ENCODE measurements around the gene UQCR11. TPM values are rescaled to one million over a fixed set of nuclear protein-coding genes. Genes with fewer than 3 reads are reported as not detected.

Gene UQCR11
- total RNA-seq, 3 donors from 2014 or later (not counting 1 experiment from before 2014, with no cell fraction given) = 91.2 to 142 (median 99.1) TPM

DNA sequence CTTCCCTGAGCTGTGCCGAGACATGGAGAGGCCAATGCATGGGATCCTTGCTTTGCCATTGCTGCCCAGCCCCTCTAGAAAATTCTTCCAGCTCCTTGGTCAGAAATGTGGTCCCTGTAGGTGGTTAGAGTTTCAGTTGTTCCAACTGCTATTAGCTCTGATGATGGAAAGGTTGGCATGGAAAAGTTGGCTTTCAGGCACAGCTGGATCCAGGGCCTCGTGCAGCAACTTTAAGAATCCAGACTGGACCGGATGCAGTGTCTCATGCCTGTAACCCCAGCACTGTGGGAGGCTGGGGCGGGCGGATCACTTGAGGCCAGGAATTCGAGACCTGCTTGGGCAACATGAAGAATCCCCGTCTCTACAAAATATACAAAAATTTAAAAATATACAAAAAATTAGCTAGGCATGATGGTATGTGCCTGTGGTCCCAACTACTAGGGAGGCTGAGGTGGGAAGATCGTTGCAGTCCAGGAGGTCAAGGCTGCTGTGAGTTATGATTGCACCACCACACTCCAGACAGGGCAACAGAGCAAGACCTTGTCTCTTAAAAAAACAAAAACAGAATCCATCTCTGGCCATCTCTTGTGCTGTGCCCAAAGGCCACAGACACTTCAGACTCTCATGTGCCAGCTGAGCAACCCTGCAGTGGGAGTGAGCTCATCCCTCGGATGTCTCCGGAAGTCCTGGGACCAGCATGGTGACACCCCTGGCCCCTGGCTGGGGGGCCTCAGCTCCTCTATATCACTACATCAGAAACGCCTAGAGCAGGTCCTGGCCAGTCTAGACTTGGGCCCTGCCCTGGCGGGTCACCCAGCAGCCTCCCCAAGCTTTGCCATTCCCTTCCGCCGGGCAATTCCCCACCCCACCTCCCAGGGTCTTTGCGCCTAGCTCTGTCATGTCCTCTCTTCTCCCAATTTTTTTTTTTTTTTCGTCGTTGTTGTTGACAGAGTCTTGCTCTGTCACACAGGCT is 53.9 kb downstream of the UQCR11 start:
- H3K27me3 Mint-ChIP-seq (ENCODE audit: low read depth in 2 of 2) = peaks cover 0 to 6% of the 10 kb centered on the region in 2 donors
- Histone ChIP-seq H3K27me3 (ENCODE audit: control insufficient read depth, insufficient read depth, low read length) (no peaks in the 10 kb centered on the region), H3K4me3 (ENCODE audit: low read length) (no peak overlapping the region), H3K4me1 (ENCODE audit: control insufficient read depth, insufficient read depth, low read length) (peaks cover under 1% of the 10 kb centered on the region), H3K36me3 (ENCODE audit: control insufficient read depth, insufficient read depth, low read length) (no peaks in the 10 kb centered on the region), H3K9me3 (ENCODE audit: control insufficient read depth, insufficient read depth, low read length) (no peaks in the 10 kb centered on the region), H3K27ac (ENCODE audit: low read length) (no peak overlapping the region)
- H3K9me3 Mint-ChIP-seq = no peaks in the 10 kb centered on the region
- H3K4me1 Mint-ChIP-seq = peaks cover 0 to 1% of the 10 kb centered on the region in 2 donors
- no peak overlapping the region for H3K27ac Mint-ChIP-seq
- WGBS (ENCODE audit: insufficient coverage) = 85% methylated on average over 16 of the region's 17 CpGs
- H3K4me3 Mint-ChIP-seq = no peak overlapping the region
- H3K36me3 Mint-ChIP-seq = no peaks in the 10 kb centered on the region
- intact Hi-C loops (cut with micrococcal nuclease) = no loop called here
- ATAC-seq (no peak), DNase-seq (no peak)
- no peak for TF ChIP-seq CTCF (IDR thresholded peaks at IDR 0.05)

DNA sequence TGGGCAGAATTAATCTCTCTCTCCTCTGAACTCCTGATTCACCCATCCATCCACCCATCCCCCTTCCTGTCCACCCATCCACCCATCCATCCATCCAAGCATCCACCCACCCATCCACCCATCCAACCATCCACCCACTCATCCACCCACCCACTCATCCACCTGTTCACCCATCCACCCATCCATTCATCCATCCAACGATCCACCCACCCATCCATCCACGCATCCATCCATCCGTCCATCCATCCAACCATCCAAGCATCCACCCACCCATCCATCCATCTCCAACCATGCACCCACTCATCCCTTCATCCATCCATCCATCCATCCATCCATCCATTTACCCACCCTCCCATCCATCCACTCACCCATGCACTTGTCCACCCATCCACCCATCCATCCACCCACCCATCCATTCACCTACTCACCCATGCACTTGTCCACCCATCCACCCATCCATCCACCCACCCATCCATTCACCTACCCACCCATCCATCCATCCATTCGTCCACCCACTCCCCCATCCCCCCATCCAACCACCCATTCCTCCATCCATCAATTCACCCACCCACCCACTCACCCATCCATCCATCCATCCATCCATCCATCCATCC is 55.8 kb downstream of the UQCR11 start:
- Histone ChIP-seq H3K36me3 (ENCODE audit: control insufficient read depth, insufficient read depth, low read length) (no peaks in the 10 kb centered on the region), H3K27me3 (ENCODE audit: control insufficient read depth, insufficient read depth, low read length) (no peaks in the 10 kb centered on the region), H3K9me3 (ENCODE audit: control insufficient read depth, insufficient read depth, low read length) (no peaks in the 10 kb centered on the region), H3K27ac (ENCODE audit: low read length) (no peak overlapping the region), H3K4me1 (ENCODE audit: control insufficient read depth, insufficient read depth, low read length) (peaks cover 6% of the 10 kb centered on the region), H3K4me3 (ENCODE audit: low read length) (no peak overlapping the region)
- no peak for TF ChIP-seq CTCF (IDR thresholded peaks at IDR 0.05)
- WGBS (ENCODE audit: insufficient coverage) = 82% methylated on average over 4 of the region's 4 CpGs
- Mint-ChIP-seq H3K4me3 (no peak overlapping the region), H3K27me3 (ENCODE audit: low read depth in 2 of 2) (peaks cover 0 to 9% of the 10 kb centered on the region in 2 donors), H3K27ac (no peak overlapping the region), H3K9me3 (no peaks in the 10 kb centered on the region), H3K36me3 (no peaks in the 10 kb centered on the region), H3K4me1 (peaks cover 0 to 6% of the 10 kb centered on the region in 2 donors)
- intact Hi-C loops (cut with micrococcal nuclease) = loop anchor here (5.0 to 10.0 kb wide), 2 partner anchors 123 to 275 kb away; no protein-coding TSS in a partner anchor
- ATAC-seq (no peak), DNase-seq (no peak)

Other genes with a start within 250 kb of the UQCR11 start
- gene NDUFS7, start 221.6 kb downstream of the UQCR11 start, total RNA-seq = 10 to 100 TPM; 60.8 to 67.9 (median 66.6) TPM
- 1 to 10 TPM; 5.1 to 7.5 (median 7.1) TPM for gene GAMT, start 203.9 kb downstream of the UQCR11 start, total RNA-seq
- gene DAZAP1, start 197.9 kb downstream of the UQCR11 start, total RNA-seq = 100 to 1,000 TPM; 166 to 207 (median 170) TPM
- gene RPS15, start 167.1 kb downstream of the UQCR11 start, total RNA-seq = 100 to 1,000 TPM; 731 to 872 (median 837) TPM
- gene APC2, start 155.3 kb downstream of the UQCR11 start, total RNA-seq = under 1 TPM; 0.14 to 0.58 (median 0.27) TPM
- 10 to 100 TPM; 30.2 to 42.2 (median 34.3) TPM for gene C19orf25, start 126.2 kb downstream of the UQCR11 start, total RNA-seq
- 1 to 10 TPM; 4.1 to 6.0 (median 5.3) TPM for gene PCSK4, start 115.1 kb downstream of the UQCR11 start, total RNA-seq
- gene REEP6, start 114.3 kb downstream of the UQCR11 start, total RNA-seq = 1 to 10 TPM; 3.9 to 5.0 (median 4.3) TPM
- gene ADAMTSL5, start 92.4 kb downstream of the UQCR11 start, total RNA-seq = 1 to 10 TPM in 2 of 3 donors, under 1 TPM in 1; 0.70 to 2.5 (median 1.0) TPM
- gene PLK5, start 81.4 kb downstream of the UQCR11 start, total RNA-seq = not detected
- gene MEX3D, start 37.1 kb downstream of the UQCR11 start, total RNA-seq = 1 to 10 TPM; 4.2 to 6.9 (median 4.4) TPM
- gene MBD3, start 12.6 kb downstream of the UQCR11 start, total RNA-seq = 10 to 100 TPM; 55.9 to 66.7 (median 59.0) TPM
- 10 to 100 TPM; 54.5 to 72.2 (median 64.3) TPM for gene TCF3, start 47.2 kb upstream of the UQCR11 start, total RNA-seq
- not detected for gene ONECUT3, start 148.0 kb upstream of the UQCR11 start, total RNA-seq
- 10 to 100 TPM in 2 of 3 donors, 1 to 10 TPM in 1; 5.3 to 11.5 (median 11.2) TPM for gene ATP8B3, start 206.8 kb upstream of the UQCR11 start, total RNA-seq
- 10 to 100 TPM; 90.7 to 91.7 (median 91.5) TPM for gene REXO1, start 243.0 kb upstream of the UQCR11 start, total RNA-seq

Data from natural killer cell (primary cell).